Fibroblast of skin of right biceps (primary cell): Measurements from ENCODE around the gene RAB18.
"Not testable (repeated sequence)": the region's sequence is repeated elsewhere in the genome, so short reads cannot be mapped to it uniquely, and the experiment has no call there.

Experiments used
- DNase-seq: peaks from one replicate; pipeline ENCODE4 v3.0.0-alpha.2; 2013

Gene RAB18

GRCh38 chr10:27504007-27504807 lies at the start of gene RAB18:
Gene RAB18 (plus strand): TSS chr10:27504304. CDS start chr10:27504370, 66 bp downstream.
- peak; percentile 98 for DNase-seq

- no peak for DNase-seq
Observed at GRCh38 chr10:27454837-27455236, 49.3 kb upstream of the RAB18 start.

GRCh38 chr10:27457261-27457945 lies 46.7 kb upstream of the RAB18 start:
- no peak for DNase-seq

- no peak for DNase-seq
Observed at GRCh38 chr10:27457966-27458365, 46.1 kb upstream of the RAB18 start.

- DNase-seq, result no peak
Observed at GRCh38 chr10:27461312-27461711, 42.8 kb upstream of the RAB18 start.

GRCh38 chr10:27463961-27464360 lies 40.1 kb upstream of the RAB18 start:
- DNase-seq, result no peak

- no peak for DNase-seq
Observed at GRCh38 chr10:27464993-27465392, 39.1 kb upstream of the RAB18 start.

- DNase-seq, result not testable (repeated sequence)
Observed at GRCh38 chr10:27465596-27465995, 38.5 kb upstream of the RAB18 start.

- DNase-seq, result no peak
Observed at GRCh38 chr10:27470885-27471284, 33.2 kb upstream of the RAB18 start.

- peak; percentile 12 for DNase-seq
Observed at GRCh38 chr10:27474741-27475140, 29.4 kb upstream of the RAB18 start.

GRCh38 chr10:27479016-27479415 lies 25.1 kb upstream of the RAB18 start:
- no peak for DNase-seq

GRCh38 chr10:27481486-27481885 lies 22.6 kb upstream of the RAB18 start:
- DNase-seq, result no peak

GRCh38 chr10:27482984-27483956 lies 20.8 kb upstream of the RAB18 start:
- DNase-seq, result peak; percentile 42

- no peak for DNase-seq
Observed at GRCh38 chr10:27485368-27485767, 18.7 kb upstream of the RAB18 start.

GRCh38 chr10:27485986-27486385 lies 18.1 kb upstream of the RAB18 start:
- DNase-seq, result no peak

- no peak for DNase-seq
Observed at GRCh38 chr10:27490807-27491206, 13.3 kb upstream of the RAB18 start.

- DNase-seq, result no peak
Observed at GRCh38 chr10:27494116-27494805, 9.8 kb upstream of the RAB18 start.

- no peak for DNase-seq
Observed at GRCh38 chr10:27496137-27496536, 8.0 kb upstream of the RAB18 start.

- no peak for DNase-seq
Observed at GRCh38 chr10:27500096-27500495, 4.0 kb upstream of the RAB18 start.

GRCh38 chr10:27500886-27501285 lies 3.2 kb upstream of the RAB18 start:
- no peak for DNase-seq

GRCh38 chr10:27503498-27504006 lies 552 bp upstream of the RAB18 start:
- DNase-seq, result no peak

GRCh38 chr10:27504808-27505460 lies 830 bp downstream of the RAB18 start:
- DNase-seq, result no peak
